ENCODE results near the gene LIMS2. TPM values are rescaled to one million over a fixed set of nuclear protein-coding genes. Genes with fewer than 3 reads are reported as not detected.

The LIMS2 gene
- total RNA-seq, 4 donors from 2014 or later, result 99.2 to 342 (median 175) TPM

DNA sequence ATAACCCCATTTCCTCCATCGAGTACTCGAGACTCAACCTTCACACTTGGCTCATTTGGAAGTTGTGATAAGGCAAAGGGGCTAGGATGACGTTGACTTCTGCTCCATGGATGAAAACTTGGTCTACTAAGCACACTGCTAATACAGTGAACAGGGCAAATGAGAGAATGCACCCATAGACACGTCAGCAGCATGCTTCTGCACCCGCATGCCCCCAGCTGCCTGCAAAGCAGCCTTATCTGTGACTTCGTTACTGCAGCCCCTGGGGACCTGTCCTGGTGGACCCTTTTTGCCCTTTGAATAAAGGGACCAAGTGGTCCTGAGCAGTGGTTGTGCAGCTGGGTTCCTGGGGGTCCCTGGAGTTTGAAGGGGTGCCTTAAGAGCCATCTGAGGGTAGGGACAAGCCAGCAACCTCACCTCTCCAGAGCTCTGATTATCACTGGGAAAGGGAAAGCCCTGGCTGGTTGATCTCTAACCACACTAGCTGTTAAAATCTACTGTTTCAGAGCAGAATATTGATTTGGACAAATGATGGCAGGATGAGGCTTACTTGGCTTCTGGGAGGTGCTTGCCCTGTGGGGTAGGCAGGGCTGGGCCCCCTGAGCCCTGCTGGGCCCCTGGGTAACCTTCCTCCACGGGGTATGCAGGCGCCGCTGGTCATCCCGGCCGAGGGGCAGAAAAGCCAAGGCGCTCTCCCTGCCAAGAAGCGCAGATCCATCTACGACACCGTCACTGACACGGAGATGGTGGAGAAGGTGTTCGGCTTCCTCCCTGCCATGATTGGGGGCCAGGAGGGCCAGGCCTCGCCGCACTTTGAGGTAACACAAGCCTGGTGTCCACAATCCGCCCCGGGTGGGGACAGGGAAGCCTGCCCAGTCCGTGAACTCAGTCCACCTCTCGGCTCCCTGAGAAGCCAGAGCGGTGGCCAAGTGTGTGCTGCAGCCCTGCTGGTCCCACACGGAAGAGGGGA, 67.0 kb downstream of the LIMS2 start:
- TF ChIP-seq EP300 (IDR thresholded peaks at IDR 0.05) (no peak), POLR2A (IDR thresholded peaks at IDR 0.05; ENCODE audit: low read depth) (no peak), POLR2AphosphoS5 (IDR thresholded peaks at IDR 0.05) (no peak)
- TF ChIP-seq, protein P1, sequence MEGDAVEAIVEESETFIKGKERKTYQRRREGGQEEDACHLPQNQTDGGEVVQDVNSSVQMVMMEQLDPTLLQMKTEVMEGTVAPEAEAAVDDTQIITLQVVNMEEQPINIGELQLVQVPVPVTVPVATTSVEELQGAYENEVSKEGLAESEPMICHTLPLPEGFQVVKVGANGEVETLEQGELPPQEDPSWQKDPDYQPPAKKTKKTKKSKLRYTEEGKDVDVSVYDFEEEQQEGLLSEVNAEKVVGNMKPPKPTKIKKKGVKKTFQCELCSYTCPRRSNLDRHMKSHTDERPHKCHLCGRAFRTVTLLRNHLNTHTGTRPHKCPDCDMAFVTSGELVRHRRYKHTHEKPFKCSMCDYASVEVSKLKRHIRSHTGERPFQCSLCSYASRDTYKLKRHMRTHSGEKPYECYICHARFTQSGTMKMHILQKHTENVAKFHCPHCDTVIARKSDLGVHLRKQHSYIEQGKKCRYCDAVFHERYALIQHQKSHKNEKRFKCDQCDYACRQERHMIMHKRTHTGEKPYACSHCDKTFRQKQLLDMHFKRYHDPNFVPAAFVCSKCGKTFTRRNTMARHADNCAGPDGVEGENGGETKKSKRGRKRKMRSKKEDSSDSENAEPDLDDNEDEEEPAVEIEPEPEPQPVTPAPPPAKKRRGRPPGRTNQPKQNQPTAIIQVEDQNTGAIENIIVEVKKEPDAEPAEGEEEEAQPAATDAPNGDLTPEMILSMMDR (IDR thresholded peaks at IDR 0.05), result no peak
- no peak for DNase-seq (ENCODE audit: extremely low spot score)
- Histone ChIP-seq H3K4me1 (no peaks in the 10 kb centered on the region), H3K27ac (replicated peaks in 1 of 4) (no peak overlapping the region), H3K36me3 (no peaks in the 10 kb centered on the region), H3K27me3 (peaks cover 0 to 2% (median 0%) of the 10 kb centered on the region in 4 donors), H3K4me3 (no peak overlapping the region), H3K9me3 (peaks cover 0 to 22% (median 8%) of the 10 kb centered on the region in 4 donors)
- WGBS, result 89% methylated on average over 22 of the region's 25 CpGs
- intact Hi-C loops (cut with DNase I), result no loop called here

GRCh38 chr2:127607399-127607908, 67.9 kb downstream of the LIMS2 start:
- no peak overlapping the region for H3K27ac ChIP-seq (replicated peaks in 1 of 4)
- intact Hi-C loops (cut with DNase I), result no loop called here
- H3K9me3 ChIP-seq, result peaks cover 0 to 14% (median 7%) of the 10 kb centered on the region in 4 donors
- 89% methylated on average over 9 of the region's 9 CpGs for WGBS
- DNase-seq (ENCODE audit: extremely low spot score), result no peak
- H3K4me3 ChIP-seq, result no peak overlapping the region
- TF ChIP-seq EP300 (IDR thresholded peaks at IDR 0.05) (no peak), POLR2AphosphoS5 (IDR thresholded peaks at IDR 0.05) (no peak), POLR2A (IDR thresholded peaks at IDR 0.05; ENCODE audit: low read depth) (no peak)
- TF ChIP-seq, protein P1 (IDR thresholded peaks at IDR 0.05), result no peak
- peaks cover 0 to 2% (median 0%) of the 10 kb centered on the region in 4 donors for H3K27me3 ChIP-seq
- no peaks in the 10 kb centered on the region for H3K4me1 ChIP-seq
- H3K36me3 ChIP-seq, result no peaks in the 10 kb centered on the region

DNA sequence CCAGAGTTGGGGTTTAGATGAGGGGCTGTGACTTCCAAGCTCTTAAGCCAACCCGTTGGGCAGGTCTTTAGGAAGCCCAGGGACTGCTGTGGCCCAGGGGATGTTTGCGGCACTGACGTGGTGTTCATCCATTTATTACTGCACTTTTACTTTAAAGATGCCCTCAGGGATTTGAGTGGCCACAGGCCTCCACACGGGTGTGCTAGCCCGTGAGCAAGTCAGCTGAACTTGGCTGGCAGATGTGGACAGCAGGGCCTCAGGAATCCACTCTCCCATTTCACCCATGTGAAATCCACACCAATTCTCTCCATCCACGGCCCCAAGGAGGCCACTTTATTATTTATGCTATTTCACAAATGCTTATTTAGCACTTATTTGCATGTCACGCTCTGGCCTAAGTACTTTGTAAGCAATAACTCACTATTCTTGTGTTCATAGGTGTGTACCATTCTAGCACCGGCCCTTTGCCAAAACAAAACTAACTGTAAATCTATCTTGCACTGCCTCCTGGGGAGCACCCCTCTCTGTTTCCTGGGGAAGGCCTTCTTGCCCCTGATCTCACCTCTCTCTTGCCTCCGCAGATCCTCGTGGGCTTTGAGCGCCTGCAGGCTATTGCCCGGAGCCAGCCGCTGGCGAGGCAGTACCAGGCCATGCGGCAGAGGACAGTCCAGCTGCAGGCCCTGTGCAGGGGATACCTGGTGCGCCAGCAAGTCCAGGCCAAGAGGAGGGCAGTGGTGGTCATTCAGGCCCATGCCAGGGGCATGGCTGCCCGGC, 68.5 kb downstream of the LIMS2 start:
- no peak overlapping the region for H3K4me3 ChIP-seq
- H3K27ac ChIP-seq (replicated peaks in 1 of 4), result no peak overlapping the region
- H3K27me3 ChIP-seq, result peaks cover 0 to 2% (median 0%) of the 10 kb centered on the region in 4 donors
- TF ChIP-seq POLR2AphosphoS5 (IDR thresholded peaks at IDR 0.05), result no peak
- peaks cover 0 to 14% (median 7%) of the 10 kb centered on the region in 4 donors for H3K9me3 ChIP-seq
- DNase-seq (ENCODE audit: extremely low spot score), result no peak
- 93% methylated on average over 17 of the region's 17 CpGs for WGBS
- H3K36me3 ChIP-seq, result no peaks in the 10 kb centered on the region
- H3K4me1 ChIP-seq, result no peaks in the 10 kb centered on the region
- intact Hi-C loops (cut with DNase I), result no loop called here

DNA sequence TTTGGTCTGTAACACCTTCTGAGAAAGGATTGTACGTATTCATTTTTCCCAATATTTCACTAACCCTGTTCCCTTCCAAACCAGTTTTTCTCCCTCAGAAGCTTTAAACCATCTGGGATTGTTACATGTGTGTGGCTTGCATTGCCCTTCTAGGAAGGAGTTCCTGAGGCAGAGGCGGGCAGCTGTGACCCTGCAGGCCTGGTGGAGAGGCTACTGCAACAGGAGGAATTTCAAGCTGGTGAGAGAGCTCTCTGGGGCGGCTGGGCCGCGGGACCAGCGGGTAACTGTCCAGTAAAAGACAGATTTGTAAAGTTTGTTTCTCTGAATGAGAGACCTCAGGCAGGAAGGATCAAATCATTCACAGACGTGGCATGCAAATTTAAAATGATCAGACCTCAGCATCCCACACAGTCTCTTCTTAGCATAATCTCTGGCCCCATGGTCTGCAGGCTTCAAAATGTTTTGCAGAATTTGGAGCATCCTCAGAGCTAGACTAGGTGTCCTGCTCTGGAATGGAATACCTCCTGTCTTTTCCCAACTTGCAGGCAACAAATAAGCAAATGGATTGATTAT, 69.6 kb downstream of the LIMS2 start:
- Histone ChIP-seq H3K36me3 (no peaks in the 10 kb centered on the region), H3K9me3 (peaks cover 0 to 5% (median 2%) of the 10 kb centered on the region in 4 donors), H3K4me1 (no peaks in the 10 kb centered on the region), H3K4me3 (no peak overlapping the region), H3K27ac (replicated peaks in 1 of 4) (no peak overlapping the region), H3K27me3 (peaks cover 0 to 2% (median 0%) of the 10 kb centered on the region in 4 donors)
- no peak for DNase-seq (ENCODE audit: extremely low spot score)
- no peak for TF ChIP-seq POLR2AphosphoS5 (IDR thresholded peaks at IDR 0.05)
- TF ChIP-seq, protein P1 (IDR thresholded peaks at IDR 0.05), result no peak
- TF ChIP-seq POLR2A (IDR thresholded peaks at IDR 0.05; ENCODE audit: low read depth), result no peak
- TF ChIP-seq EP300 (IDR thresholded peaks at IDR 0.05), result no peak
- intact Hi-C loops (cut with DNase I), result no loop called here
- 92% methylated on average over 7 of the region's 7 CpGs for WGBS
